ENCODE results near the gene TGFA. TPM values are rescaled to one million over a fixed set of nuclear protein-coding genes. Genes with fewer than 3 reads are reported as not detected.

TGFA gene
- total and polyA plus RNA-seq, 10 of the 15 experiments (the other 5 are each of a cell fraction or from before 2014, with no cell fraction given): 0.03 to 0.23 TPM; not detected in 8

DNA sequence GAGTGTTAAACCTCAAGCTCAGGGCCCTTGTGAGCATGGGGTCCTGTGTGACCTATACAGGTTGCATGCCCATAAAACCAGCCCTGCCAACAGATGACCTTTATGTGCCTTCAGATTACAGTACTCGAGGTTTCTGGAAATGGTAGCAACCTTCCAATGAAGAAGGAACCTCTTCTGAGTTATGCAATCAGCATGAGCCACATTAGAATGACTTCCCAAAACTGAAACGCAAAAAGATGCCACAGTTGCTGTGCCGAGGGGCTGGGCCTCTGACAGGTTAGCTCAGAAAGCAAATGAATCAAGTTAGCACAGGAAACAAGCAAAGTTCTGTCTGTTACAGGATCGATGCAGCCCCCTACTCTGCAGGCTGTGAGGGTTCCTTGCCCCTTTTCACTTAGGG lies 37.7 kb downstream of the TGFA start:
- DNase-seq (ENCODE audit: low read depth, low spot score): no peak
- Histone ChIP-seq H3K79me2 (ENCODE audit: control insufficient read depth, insufficient read depth, low read length) (no peaks in the 10 kb centered on the region), H3K9me3 (replicated peaks; ENCODE audit: control insufficient read depth, insufficient read depth, low read length) (no peaks in the 10 kb centered on the region), H4K20me1 (ENCODE audit: control insufficient read depth, insufficient read depth) (0 out of 2 replicates have a peak, but pooled peaks cover 3% of the 10 kb centered on the region), H3K4me1 (ENCODE audit: control insufficient read depth, insufficient read depth, low read length) (peaks cover 11% of the 10 kb centered on the region), H3K4me3 (no peak overlapping the region), H3K27ac (ENCODE audit: control insufficient read depth, insufficient read depth) (no peak overlapping the region), H3K9ac (ENCODE audit: control insufficient read depth, insufficient read depth, low read length) (no peak overlapping the region), H3K36me3 (ENCODE audit: control insufficient read depth in 2 of 2, insufficient read depth in 2 of 2, low read length in 1 of 2) (no peaks in the 10 kb centered on the region), H3K4me2 (ENCODE audit: control insufficient read depth, insufficient read depth) (no peak overlapping the region; the same call in 1 of the 2 replicates), H2AFZ (ENCODE audit: control insufficient read depth, low read depth, low read length) (no peak overlapping the region), H3K27me3 (replicated peaks in 1 of 2; ENCODE audit: control insufficient read depth in 2 of 2, insufficient read depth in 2 of 2, low read length in 1 of 2) (no peaks in the 10 kb centered on the region)
- ChIA-PET RAD21 (ENCODE audit: unreplicated experiment) (no interaction called here), SMC1A (ENCODE audit: uncharacterized antibody, unreplicated experiment) (no interaction called here), POLR2A (no interaction called here), CTCF (no interaction called here)
- no peak for ATAC-seq
- TF ChIP-seq EGR1 (IDR thresholded peaks at IDR 0.05; ENCODE audit: borderline replicate concordance in 1 of 2, low read depth in 2 of 2, low read length in 2 of 2) (no peak), NFIC (IDR thresholded peaks at IDR 0.05; ENCODE audit: low read depth, low read length) (no peak), CREM (IDR thresholded peaks at IDR 0.05; ENCODE audit: low read depth) (no peak), NFYA (IDR thresholded peaks at IDR 0.05; ENCODE audit: borderline replicate concordance, low read depth, low read length) (no peak), JUND (IDR thresholded peaks at IDR 0.05; ENCODE audit: low read depth, low read length) (no peak), ZNF217 (IDR thresholded peaks at IDR 0.05) (no peak), EP300 (IDR thresholded peaks at IDR 0.05; ENCODE audit: borderline replicate concordance in 1 of 2, control insufficient read depth in 1 of 2, low read depth in 2 of 2, low read length in 2 of 2) (no peak), SMAD5 (IDR thresholded peaks at IDR 0.05; ENCODE audit: low read depth) (no peak), ZSCAN29 (IDR thresholded peaks at IDR 0.05) (no peak), HDGF (IDR thresholded peaks at IDR 0.05) (no peak), TAF1 (IDR thresholded peaks at IDR 0.05; ENCODE audit: borderline replicate concordance, low read depth, low read length) (no peak), ZBED1 (IDR thresholded peaks at IDR 0.05; ENCODE audit: borderline replicate concordance) (no peak)
- TF ChIP-seq, protein P1, sequence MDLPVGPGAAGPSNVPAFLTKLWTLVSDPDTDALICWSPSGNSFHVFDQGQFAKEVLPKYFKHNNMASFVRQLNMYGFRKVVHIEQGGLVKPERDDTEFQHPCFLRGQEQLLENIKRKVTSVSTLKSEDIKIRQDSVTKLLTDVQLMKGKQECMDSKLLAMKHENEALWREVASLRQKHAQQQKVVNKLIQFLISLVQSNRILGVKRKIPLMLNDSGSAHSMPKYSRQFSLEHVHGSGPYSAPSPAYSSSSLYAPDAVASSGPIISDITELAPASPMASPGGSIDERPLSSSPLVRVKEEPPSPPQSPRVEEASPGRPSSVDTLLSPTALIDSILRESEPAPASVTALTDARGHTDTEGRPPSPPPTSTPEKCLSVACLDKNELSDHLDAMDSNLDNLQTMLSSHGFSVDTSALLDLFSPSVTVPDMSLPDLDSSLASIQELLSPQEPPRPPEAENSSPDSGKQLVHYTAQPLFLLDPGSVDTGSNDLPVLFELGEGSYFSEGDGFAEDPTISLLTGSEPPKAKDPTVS (IDR thresholded peaks at IDR 0.05; ENCODE audit: low read depth, low read length): no peak
- TF ChIP-seq, protein P2, sequence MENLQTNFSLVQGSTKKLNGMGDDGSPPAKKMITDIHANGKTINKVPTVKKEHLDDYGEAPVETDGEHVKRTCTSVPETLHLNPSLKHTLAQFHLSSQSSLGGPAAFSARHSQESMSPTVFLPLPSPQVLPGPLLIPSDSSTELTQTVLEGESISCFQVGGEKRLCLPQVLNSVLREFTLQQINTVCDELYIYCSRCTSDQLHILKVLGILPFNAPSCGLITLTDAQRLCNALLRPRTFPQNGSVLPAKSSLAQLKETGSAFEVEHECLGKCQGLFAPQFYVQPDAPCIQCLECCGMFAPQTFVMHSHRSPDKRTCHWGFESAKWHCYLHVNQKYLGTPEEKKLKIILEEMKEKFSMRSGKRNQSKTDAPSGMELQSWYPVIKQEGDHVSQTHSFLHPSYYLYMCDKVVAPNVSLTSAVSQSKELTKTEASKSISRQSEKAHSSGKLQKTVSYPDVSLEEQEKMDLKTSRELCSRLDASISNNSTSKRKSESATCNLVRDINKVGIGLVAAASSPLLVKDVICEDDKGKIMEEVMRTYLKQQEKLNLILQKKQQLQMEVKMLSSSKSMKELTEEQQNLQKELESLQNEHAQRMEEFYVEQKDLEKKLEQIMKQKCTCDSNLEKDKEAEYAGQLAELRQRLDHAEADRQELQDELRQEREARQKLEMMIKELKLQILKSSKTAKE (IDR thresholded peaks at IDR 0.05; ENCODE audit: low read depth, poor library complexity, severe bottlenecking): no peak
- peak; percentile 31 for FAIRE-seq
- in situ Hi-C loops (cut with MboI): no loop called here
- WGBS (ENCODE audit: insufficient coverage, insufficient replicate concordance, low lambda C conversion rate, missing lambda C conversion rate): 8% methylated on average over 4 of the region's 4 CpGs
- intact Hi-C loops (cut with micrococcal nuclease; ENCODE audit: unreplicated experiment): no loop called here
- no TSS peak for BruUV-seq (replicated peaks)
